Activated CD8-positive, alpha-beta memory T cell treated with anti-CD3 and anti-CD28 coated beads for 24 hours (primary cell): ENCODE measurements around the gene PPP6R3.

ENCODE experiments used
- DNase-seq: peaks from one replicate; pipeline ENCODE4 v3.0.0-alpha.2; 2020

PPP6R3 gene

DNA sequence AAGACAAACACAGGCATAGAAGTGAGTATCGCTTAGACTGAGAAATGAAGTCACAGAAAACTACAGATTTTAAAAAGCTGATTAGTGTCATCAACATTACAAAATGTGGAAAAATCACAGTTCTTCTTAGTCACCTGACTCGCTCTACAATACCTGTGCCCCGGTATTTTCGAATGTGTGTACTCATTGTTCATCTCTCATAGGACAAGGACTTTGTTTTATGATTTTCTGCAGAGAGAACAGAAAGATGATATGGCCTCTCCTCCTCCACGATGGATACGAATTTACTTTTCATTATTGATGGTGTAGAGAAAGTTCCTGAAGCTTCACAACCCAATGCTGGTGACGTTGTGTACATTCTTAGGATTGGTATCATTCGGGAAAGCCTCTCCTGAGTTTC is 194.4 kb downstream of the PPP6R3 start:
- DNase-seq, result no peak

DNA sequence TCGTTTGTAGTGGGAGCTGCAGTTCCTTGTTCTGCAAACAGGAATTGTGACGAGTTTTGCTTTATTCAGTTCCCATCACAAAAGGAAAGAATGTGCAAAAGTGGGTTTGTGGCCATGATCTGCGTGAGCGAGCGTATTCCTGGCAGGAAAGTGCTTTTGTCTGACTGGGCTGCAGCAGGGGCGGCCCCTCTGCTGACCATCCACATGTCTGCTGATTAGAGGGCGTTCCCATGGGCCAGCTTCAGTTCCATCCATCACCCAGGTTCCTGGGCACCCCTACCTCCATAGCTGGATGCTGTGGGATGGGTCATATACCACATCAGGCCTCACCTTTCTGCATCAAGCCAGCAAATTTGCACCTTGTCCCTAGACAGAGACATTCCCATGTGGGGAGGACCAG is 194.9 kb downstream of the PPP6R3 start:
- DNase-seq, result no peak

DNA sequence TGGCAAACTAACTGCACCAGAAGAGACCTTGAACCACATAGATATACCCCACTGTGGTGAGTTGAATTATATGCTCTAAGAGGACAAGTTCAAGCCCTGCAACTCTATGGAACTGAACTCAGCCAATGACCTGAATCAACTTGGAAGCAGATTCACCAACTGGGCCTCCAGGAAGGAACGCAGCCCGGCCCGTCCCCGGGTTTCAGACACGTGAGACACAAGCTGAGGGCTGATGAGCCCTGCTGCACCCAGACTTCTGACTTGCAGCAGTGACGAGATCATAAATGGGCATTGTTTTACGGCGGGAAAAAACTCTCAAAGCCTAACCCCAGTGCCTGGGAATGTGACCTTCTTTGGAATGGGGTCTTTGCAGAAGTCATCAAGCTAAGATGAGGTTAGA is 195.3 kb downstream of the PPP6R3 start:
- DNase-seq, result no peak

DNA sequence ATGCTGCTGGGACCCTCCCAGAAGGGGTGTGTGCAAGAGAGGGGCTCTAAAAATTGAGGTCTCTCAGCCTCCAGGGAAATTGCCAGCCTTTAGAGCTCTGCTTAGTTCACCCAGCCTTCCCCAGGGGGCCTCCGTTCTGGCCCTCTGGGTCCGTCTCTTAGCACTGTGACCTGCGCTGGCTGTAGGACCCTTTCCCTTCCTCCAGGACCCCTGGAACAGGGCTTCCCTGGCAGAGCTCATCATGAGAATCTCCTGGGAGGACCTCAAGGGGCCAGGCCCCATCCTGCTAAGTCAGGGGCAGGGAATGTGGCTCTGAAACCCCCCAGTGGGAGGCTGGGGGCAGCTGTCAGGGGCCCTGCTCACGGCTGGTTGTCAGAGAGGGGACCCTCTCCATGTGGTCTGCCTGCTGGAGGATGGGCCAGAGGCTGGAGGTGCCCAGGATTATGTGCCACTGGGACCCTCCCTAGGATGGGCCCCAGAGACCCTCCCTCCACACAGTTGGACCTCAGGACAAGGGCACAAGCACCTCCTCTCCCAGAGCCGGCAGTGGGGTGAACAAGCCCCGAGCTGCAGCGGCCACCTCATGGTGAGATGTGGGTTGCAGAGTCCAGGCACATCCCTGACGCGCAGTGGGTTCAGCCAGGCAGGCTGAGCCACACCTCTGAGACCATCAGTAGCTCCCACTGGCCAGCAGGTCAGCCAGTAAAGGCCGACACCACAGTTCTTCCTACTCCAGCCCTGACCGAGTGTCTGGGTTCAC is 196.6 kb downstream of the PPP6R3 start:
- no peak for DNase-seq

DNA sequence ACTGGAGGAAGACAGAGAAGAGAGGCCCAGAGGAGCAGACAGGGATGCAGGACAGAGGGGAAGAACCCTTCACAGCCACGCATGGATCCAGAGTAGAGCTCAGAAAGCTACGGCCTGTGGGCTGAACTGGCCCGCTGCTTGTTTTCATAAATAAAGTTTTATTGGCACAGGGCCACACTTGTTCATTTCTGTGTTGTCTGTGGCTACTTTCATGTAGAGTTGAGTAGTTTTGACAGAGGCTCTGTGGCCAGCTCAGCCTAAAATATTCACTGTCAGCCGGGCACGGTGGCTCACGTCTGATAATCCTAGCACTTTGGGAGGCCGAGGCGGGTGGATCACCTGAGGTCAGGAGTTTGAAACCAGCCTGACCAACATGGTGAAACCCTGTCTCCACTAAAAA is 197.5 kb downstream of the PPP6R3 start:
- no peak for DNase-seq

DNA sequence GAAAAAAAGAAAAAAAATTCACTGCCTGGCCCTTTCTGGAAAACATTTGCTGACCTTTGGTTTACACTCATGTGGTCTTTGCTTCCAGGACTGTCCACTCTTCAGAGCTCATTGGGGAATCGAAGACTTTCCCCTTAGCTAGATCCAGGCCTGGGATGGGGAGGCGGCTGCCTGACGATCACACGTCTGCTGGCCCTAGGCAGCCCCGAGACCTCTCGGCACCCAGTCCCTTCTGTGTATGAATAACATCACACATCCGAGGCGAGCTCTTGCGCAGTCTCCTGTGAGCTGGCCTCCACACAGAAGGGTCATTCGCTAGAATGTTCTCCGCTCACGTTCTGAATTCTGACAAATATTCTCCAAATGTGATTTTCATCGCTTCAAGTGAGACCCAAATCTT is 198.1 kb downstream of the PPP6R3 start:
- DNase-seq, result no peak

DNA sequence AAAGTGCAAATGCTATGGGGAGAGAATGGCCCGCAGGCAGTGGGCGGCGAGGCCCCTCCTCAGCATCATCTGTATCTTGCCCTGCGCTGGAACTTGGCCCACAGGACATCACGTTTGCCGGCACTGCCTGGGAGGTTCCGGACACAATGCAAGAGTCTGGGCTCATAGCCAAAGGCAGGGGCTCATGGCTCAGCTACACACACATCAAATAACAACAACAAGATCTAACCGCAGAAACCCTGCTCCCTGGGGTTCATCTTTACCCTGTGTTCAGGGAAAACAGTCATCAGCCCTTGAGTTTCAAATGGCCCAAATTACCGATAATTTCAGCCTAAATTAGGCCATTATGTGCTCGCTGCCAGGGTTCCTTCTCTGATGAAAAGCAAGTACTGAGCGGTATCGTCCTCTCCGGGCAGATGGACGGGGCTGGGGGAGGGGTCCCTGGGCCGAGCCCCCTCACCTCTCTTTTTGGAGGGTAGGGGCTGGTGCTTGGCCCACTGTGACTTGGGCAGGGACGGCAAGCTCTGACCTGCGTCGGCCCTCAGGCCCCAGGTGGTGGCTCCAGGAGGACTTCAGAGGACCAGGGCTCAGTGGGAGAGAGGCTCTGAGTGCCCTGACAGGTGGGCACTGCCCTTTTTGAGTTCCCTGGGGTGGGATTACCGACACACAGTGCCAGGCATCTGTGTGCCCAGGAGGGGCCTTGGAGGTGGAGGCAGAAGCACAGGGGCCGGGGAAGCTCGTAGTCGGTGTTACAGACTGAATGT is 198.8 kb downstream of the PPP6R3 start:
- DNase-seq, result no peak

DNA sequence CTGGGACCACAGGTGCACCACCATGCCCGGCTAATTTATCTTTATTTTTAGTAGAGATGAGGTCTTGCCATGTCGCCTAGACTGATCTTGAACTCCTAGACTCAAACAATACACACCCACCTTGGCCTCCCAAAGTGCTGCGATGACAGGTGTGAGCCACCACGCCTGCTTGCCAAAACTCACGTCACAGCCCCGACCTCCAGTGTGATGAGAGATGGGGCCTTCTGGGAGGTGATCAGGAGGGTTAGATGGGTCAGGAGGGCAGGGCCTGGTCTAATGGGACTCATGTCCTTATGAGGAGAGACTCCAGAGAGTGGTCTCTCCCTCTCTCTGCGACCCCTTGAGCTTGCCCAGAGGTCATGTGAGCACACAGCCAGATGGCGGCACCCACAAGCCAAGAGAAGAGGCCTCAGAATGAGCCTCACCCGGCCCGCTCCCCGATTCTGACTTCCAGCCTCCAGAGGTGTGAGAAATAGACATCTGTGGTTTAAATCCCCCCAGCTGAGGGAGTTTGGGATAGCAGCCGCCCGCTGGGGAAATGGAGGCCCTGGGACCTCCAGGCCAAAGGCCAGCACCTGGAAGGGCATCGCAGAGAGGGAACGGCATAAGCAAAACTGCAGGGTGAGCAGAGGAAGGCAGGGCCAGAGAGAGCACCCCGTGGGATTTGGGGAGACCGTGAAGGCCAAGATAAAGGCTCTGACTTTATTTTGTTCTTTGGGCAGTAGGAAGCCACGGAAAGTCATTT is 199.7 kb downstream of the PPP6R3 start:
- no peak for DNase-seq

DNA sequence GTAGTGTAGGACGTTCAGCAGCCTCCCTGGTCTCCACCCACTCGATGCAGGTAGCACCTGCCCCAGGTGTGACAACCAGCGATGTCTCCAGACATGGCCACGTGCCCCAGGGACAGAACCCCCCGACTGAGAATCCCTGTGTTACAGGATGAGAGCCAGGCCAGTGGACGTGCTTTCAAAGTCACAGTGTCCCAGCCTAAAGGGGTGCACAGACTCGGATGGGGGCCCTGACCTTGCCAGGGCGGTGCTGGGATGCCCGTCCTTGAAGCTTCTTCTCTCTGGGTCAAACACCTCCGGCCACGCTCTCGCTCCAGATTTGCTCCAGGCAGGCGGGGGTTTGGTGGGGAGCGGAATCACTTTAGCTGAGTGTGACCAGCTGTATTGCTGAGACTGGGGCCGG is 200.5 kb downstream of the PPP6R3 start:
- DNase-seq, result no peak

DNA sequence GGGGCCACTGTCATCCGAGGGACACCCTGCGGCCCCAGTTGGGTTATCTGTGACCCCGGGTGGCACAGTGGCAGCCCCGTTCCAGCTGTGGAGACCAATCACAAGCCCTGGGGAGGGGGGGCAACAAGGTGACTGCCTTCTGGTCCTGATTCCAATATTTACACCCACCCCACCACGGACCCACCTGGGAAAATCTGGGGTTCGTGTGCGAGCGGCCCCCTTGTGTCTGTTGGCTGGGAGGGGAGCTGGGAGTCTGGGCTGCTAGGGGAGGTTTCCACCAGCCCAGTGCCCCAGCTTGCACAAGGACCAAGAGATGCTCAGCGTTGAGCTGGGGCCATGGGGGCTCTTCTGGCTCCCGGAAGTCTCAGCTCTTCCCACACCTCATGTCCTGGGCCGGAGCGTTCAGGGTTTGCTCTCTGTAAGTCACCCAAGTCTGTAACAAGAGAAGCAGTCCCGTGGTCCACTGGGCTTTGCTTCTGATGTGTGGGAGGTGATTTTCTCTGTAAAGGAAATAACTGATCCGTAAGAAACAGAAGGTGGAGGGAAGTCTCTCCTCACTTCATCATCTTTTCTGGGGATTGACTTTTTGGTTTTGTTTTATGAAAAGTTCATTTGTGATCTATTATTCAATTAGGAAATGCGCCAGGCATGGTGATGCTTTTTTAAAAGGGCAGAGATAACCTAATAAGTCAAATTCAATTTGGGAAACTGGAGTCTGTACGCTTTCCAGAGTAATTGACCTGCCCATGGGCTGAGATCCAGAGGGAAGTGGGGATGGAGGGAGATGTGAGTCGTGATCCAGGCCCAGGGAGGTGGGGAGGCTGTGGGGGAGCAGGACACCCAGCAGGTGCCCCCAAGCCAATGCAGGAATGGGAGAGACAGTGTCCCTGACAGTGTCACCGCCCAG is 201.4 kb downstream of the PPP6R3 start:
- DNase-seq, result no peak

DNA sequence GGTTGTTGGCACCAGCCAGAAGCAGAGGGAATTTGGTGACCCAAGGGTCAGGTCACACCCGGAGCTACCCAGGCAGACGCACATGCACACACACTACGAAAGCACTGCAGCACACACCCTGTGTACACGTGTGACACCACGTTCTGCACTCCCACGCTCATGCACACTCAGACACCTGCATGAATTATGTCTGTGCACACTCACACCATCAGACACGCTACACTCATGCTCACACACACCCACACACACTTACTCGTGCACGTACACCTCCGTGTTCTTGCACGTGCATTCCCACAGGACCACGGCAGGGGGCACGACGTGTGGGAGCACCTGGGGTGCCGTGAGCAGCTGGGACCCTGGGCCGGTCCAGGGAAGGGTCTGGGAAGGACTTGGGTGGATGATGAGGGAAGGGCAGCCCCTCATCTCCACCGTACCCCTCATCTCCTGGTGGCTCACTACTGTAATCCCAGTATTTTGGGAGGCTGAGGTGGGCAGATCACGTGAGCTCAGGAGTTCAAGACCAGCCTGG is 203.0 kb downstream of the PPP6R3 start:
- no peak for DNase-seq

DNA sequence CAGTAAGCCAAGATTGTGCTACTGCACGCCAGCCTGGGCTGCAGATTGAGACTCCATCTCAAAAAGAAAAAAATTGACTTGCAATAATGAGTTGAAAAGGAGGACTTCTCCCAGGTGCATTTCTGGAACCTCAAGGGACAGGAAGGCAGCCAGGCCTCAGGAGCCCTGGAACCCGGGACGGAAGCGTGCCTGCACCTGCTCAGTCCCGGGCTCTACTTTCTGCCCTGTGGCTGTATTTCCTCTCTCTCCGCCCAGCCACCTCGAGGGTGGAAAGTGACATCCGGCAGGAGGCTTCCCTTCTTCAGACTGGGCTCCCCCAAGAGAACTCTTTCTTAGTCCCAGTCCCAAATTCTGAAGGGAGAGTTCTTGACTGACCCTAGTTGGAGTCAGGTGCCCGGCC is 203.6 kb downstream of the PPP6R3 start:
- DNase-seq, result no peak

DNA sequence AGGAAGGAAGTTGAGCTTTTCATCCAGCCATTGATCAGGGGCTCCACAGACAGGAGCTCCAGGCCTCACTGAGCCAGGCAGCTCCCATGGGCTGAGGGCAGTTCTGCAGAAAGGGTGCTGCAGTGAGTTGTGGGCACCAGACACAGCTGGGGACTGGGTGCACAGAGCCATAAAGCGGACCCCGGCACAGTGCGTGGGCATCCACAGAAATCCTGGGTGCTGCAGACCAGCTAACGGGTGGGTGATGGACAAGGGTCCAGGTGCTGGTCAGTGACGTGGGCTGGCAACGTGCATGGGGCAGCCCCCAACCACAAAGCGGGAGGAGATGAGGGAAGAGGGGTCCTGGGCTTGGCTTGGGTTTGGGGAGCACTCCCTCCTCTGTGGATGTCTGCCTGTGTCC is 204.4 kb downstream of the PPP6R3 start:
- DNase-seq, result no peak
